C4-2B (cell line): ENCODE results near the gene FRMD7.

Experiments
- CTCF ChIP-seq: fragments of 450-650 bp; conservative IDR thresholded peaks from 2 replicates; pipeline ENCODE4 v1.5.1; 2017; ENCODE audit warnings: mild to moderate bottlenecking
- ZFX ChIP-seq: fragments of 450-650 bp; IDR thresholded peaks from 2 replicates; pipeline ENCODE4 v1.6.1; 2017

DNA sequence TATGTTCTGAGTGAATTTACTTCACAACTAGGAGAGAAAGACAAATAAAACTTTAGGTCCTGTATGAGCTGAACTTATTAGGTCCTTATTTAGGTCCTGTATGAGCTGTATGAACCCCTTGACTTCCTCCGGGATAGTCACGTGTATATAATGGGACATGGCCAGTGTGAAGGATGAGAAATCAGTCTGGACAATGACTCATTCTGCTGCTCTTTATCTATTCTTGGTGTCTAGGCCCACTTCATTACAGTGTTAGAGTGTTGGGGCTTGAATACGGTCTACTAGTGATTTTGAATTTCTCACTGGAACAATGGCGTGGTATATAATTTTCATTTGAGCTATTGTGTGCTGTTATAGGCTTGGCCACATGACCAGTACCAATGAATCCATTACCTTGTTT, 82.9 kb downstream of the FRMD7 start:
- TF ChIP-seq CTCF, result no peak
- no peak for TF ChIP-seq ZFX
